HG03354 (cell line): ENCODE results near the gene FBXO39.
"Not testable (repeated sequence)": the region's sequence is repeated elsewhere in the genome, so short reads cannot be mapped to it uniquely, and the experiment has no call there.

Experiments used
- ATAC-seq: cut with Tn5 transposase; IDR thresholded peaks from one replicate; pipeline ENCODE4 v1.9.1; 2021; ENCODE audit warnings: mild to moderate bottlenecking; ENCODE audit not compliant: unreplicated experiment, poor library complexity, severe bottlenecking

FBXO39 gene

DNA sequence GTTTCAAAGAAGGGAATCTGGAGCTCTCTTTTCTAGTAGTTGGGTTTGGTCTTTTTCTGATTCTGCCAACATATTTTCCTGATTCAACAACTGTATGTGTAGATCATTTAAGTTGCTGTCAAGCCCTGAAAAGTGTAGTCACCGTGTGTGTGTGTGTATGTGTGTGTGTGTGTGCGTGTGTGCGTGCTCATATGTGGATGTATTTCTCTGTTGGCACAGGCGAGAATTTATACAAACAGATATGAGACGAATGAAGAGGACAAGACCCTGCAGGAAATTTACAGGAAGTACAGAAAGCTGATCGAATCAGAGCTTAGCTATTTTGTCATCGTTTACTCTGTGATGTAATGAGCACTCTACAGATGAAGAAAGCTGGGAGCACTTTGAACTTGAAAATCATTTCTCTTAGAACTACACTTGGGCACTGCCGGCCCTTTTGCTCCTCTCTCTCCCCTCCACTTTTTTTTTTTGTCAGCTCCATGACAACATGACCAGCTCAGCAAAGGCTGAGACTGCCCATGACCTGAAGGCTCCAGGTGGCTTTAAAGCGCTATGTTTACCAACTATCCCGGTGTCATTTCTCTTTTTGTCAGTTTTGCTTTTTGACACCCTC lies 11.2 kb downstream of the FBXO39 start:
- no peak for ATAC-seq

DNA sequence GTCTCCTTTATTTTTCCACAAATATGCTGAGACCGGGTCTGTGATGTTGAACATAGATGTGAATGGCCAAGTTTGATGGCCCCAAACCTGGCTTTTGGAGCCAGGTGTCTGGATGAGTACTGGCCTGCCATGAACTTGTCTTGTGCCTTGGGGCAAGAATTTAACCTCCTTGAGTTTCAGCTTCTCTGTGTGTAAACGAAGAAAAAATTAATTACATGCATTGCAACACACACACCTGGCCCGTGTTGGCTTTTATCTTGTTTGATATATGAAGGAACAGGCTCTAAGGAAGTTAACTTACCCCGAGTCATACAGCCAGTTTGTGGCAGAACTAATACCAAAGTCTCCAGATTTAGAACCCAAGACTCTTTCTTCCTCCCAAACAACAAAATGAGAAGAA lies 13.1 kb downstream of the FBXO39 start:
- ATAC-seq: no peak

GRCh38 chr17:6793748-6794493 lies 17.9 kb downstream of the FBXO39 start:
- ATAC-seq: no peak

DNA sequence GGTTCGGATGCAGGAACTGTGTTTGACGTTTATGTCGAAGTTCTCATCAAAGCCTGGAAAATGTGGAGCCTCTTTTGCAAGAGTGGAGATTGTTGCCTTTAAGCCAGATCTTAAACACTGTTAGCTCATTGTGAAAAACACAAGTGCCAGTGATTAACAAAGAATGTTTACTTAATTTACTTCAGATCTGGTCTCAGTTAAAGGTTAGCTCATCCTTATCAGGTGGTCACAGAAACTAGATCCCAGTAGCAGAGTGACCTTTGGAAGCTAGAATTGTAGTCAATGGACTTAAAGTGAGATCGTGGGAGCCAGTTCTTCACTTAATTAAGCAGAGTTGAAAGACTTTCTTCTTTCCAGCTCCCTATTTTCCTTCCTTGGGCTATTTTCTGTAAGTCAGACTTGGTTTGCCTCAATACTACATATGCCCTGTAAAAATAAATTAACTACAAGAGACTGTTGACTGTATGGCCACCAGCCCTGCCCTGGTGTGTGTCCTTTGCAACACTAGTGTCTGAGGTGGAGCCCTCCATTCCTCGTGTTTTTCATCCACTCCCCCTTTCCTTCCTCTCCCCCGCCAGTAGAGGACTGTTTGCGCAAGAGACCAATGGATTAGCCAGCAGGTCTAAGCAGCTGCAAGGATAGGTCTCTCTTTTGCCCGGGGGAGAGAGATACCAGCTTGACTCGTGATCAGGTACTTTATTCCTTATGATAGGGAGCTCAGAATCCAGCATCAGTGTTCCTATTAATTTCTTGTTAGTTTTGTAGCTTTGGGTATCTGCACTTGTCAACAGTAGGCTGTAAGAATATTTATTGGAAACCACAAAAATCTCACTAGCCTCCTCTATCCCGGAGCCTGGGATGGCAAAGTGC lies 20.2 kb downstream of the FBXO39 start:
- no peak for ATAC-seq

DNA sequence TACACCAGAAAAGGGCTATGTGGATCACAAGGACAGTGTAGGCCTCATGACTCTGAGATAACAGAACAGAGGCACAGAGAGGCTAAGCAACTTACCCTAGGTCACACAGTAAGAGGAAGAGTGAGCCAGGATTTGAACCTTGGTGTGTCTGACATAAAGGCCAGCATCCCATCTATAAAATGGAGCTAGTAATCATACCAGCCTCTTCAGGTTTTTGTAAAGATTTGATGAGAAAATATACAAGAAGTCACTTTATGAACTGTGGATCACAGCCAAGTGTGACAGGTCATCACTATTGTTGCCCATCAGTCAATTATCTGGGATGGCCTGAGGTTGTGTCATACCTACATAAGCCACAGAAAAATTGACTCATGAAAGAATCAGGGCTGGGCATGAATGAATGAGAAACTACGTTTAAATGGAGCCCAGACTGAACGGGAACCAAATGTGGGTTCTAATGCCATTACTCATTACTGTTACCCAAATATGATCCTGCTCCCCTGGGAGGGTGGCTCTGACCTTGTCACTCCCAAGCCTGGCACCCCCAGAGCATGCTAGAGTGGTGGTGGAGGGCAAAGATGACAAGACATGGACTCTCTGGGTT lies 21.0 kb downstream of the FBXO39 start:
- ATAC-seq: no peak

- ATAC-seq: no peak
These were observed 21.8 kb downstream of the FBXO39 start for GRCh38 chr17:6797718-6798351.

DNA sequence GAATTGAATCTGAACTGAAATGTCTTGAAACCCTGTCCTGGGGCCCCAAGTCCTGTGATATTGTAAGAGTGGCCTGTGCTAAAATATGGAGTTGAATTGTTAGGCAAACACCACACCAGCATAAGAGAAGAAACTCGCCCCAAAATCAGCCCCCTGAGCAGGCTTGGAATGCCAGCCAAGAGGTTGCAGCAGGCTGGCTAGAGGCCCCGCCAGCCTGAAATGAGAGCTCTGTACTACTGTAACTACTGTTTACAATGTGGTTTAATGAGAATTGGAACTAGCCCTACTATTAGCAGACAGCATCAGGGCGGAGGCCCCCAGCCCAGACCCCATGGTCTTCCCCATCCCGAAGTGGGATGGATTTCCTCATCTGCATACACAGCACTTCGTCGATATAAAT lies 23.7 kb downstream of the FBXO39 start:
- no peak for ATAC-seq

DNA sequence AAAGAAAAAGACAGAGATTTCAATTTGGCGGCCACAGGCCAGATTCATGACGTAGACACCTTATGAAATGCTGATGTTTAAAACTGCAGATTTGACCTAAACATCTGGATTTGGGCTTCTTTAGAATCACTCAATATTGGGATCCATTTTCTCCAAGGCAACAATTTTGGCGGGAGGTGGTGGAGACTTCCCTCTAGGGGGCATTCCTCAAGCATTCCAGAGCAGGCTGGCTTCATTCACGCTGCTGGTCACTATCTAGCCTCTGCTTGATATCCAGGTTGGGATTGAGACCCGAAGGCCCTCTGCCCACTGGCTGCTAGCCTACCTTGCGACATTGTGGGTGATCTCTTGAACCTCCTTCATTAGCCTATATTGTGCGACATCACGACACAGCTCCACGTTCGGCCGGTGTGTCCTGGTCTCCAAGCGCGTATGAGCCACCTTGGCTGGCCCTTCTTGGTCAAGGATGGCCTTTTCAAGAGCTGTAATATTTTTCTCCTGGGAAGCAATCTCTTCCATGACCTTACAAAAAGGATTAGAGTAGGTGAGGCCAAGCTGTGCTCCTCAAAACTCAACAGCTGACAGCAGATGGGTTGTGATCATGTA lies 24.5 kb downstream of the FBXO39 start:
- no peak for ATAC-seq

DNA sequence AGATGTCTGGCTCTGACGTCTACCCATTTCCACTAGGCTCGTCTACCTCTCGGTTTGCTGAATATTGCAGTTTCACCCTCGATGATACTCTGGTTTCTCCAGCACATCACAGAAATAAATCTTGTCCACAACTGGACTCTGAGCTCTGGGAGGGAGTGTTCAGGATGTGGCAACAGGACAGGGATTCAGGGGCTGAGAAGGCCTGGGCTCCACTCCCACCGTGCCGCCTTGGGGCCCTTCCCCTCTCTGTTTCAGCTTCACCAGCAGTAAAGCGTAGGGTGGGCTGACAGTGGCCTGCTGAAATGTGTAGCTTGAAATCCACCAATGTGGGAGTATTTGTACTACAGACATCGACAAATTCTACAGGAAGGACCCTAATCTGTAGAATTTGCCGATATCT lies 35.5 kb downstream of the FBXO39 start:
- ATAC-seq: no peak

GRCh38 chr17:6812295-6812694 lies 36.3 kb downstream of the FBXO39 start:
- ATAC-seq: no peak

- no peak for ATAC-seq
These were observed 39.8 kb downstream of the FBXO39 start for GRCh38 chr17:6815775-6816174.

- ATAC-seq: not testable (repeated sequence)
These were observed 40.4 kb downstream of the FBXO39 start for GRCh38 chr17:6816368-6816767.

GRCh38 chr17:6818938-6819337 lies 42.9 kb downstream of the FBXO39 start:
- ATAC-seq: no peak

GRCh38 chr17:6823011-6823442 lies 47.0 kb downstream of the FBXO39 start:
- ATAC-seq: no peak

DNA sequence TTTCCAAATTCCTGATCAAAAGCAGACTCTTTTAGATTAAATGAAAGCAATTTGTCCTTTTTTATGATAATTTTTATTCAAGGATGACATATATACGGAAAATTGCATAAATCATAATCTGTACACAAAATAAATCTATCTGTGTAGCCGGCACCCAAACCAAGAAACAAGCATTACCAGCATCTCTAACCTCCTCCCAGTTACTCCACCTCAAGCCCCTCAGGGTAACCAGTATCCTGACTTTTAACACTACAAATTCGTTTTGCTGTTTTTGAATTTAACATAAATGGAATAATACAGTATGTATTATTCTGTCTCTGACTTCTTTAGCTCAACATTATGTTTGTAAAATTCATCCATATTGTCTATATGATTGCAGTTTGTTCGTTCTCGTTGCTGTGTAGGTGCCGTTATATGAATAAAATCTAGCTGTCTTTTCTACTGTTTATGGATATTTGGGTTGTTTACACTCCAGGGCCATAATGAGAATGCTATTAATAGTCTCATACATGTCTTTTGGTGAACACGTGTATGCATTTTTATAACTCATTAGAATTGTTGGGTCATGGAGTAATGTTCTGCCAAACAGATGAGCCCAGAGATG lies 54.5 kb downstream of the FBXO39 start:
- ATAC-seq: no peak

GRCh38 chr17:6831661-6832263 lies 55.7 kb downstream of the FBXO39 start, which contains the start of gene TEKT1:
TSS of gene TEKT1 (minus strand) at chr17:6831729. CDS start at chr17:6830376, 1,353 bp downstream.
- ATAC-seq: no peak
